Measurements from ENCODE around the gene DENND5B. TPM values are rescaled to one million over a fixed set of nuclear protein-coding genes. Genes with fewer than 3 reads are reported as not detected.

DENND5B gene
- total and polyA plus RNA-seq, 7 donors, result 4.8 to 24.3 (median 13.6) TPM

GRCh38 chr12:31353750-31354708 is 236.9 kb downstream of the DENND5B start:
- H3K9me3 ChIP-seq, result no peaks in the 10 kb centered on the region
- no peak overlapping the region for H3K4me3 ChIP-seq
- ATAC-seq (no peak), DNase-seq (no peak)
- TF ChIP-seq CTCF (IDR thresholded peaks at IDR 0.05), result no peak
- intact Hi-C loops (cut with DNase I), result no loop called here
- H3K36me3 ChIP-seq (ENCODE audit: insufficient read depth in 1 of 2, low read depth in 1 of 2), result no peaks in the 10 kb centered on the region
- H3K27me3 ChIP-seq (ENCODE audit: insufficient read depth in 3 of 3, low read length in 2 of 3), result no peaks in the 10 kb centered on the region
- no peaks in the 10 kb centered on the region for H3K4me1 ChIP-seq
- no peak overlapping the region for H3K27ac ChIP-seq
- 27 to 35% (median 30%) methylated on average over 12 of the region's 12 CpGs for WGBS, 3 donors

DNA sequence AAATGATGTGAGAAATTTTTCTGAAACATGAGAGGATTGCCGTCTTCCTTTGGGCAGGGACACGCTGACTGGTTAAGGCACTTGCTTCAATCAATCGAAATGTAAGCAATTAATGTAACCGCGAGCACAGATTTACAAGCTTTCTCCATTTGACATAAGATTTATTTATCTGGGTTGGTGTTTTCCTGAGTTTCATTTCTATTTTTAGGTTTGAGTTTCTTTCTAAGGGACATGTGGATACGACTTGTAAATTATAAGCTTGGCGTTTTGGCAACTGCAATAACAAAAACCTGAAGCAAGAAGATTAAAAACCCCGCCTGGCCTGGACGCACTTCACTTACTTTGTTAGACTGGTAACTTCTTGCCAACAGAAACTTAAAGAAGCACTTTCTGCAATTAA is 244.7 kb downstream of the DENND5B start:
- no peaks in the 10 kb centered on the region for H3K9me3 ChIP-seq
- TF ChIP-seq CTCF (IDR thresholded peaks at IDR 0.05), result no peak
- H3K27me3 ChIP-seq (ENCODE audit: insufficient read depth in 3 of 3, low read length in 2 of 3), result no peaks in the 10 kb centered on the region
- intact Hi-C loops (cut with DNase I), result no loop called here
- H3K4me1 ChIP-seq, result peaks cover 3% of the 10 kb centered on the region
- WGBS, 3 donors, result 15 to 26% (median 23%) methylated on average over 9 of the region's 9 CpGs
- no peaks in the 10 kb centered on the region for H3K36me3 ChIP-seq (ENCODE audit: insufficient read depth in 1 of 2, low read depth in 1 of 2)
- ATAC-seq, result no peak
- H3K4me3 ChIP-seq, result no peak overlapping the region
- no peak for DNase-seq
- H3K27ac ChIP-seq, result no peak overlapping the region

DNA sequence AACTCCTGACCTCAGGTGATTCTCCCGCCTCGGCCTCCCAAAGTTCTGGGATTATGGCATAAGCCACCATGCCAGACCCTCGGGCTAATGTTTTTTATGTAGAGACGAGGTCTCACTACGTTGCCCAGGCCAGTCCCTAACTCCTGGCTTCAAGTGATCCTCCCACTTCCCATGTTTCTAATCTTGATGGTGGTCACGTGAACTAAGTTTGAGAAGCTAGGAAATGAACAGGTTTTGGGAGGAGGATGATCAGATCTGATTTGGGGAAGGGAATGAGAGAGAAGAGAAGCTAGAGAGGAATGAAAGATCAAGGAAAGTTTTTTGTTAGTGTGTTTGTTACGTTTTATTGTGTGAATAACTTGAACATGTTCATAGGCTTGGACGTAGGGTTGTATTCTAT is 247.8 kb downstream of the DENND5B start:
- no peak overlapping the region for H3K27ac ChIP-seq
- no peak overlapping the region for H3K4me3 ChIP-seq
- intact Hi-C loops (cut with DNase I), result no loop called here
- H3K4me1 ChIP-seq, result peaks cover 3% of the 10 kb centered on the region
- TF ChIP-seq CTCF (IDR thresholded peaks at IDR 0.05), result no peak
- H3K9me3 ChIP-seq, result no peaks in the 10 kb centered on the region
- no peaks in the 10 kb centered on the region for H3K36me3 ChIP-seq (ENCODE audit: insufficient read depth in 1 of 2, low read depth in 1 of 2)
- DNase-seq (no peak), ATAC-seq (no peak)
- H3K27me3 ChIP-seq (ENCODE audit: insufficient read depth in 3 of 3, low read length in 2 of 3), result no peaks in the 10 kb centered on the region
- WGBS, 3 donors, result 86 to 91% (median 87%) methylated on average over 8 of the region's 8 CpGs

GRCh38 chr12:31342286-31342685 is 248.7 kb downstream of the DENND5B start:
- intact Hi-C loops (cut with DNase I), result no loop called here

More at GRCh38 chr12:31342286-31342685, 248.7 kb downstream of the DENND5B start:
- 41 to 71% (median 64%) methylated on average over 1 of the region's 1 CpG for WGBS, 3 donors
- ATAC-seq (no peak), DNase-seq (no peak)
- H3K9me3 ChIP-seq, result no peaks in the 10 kb centered on the region
- H3K4me3 ChIP-seq, result no peak overlapping the region
- peaks cover 3% of the 10 kb centered on the region for H3K4me1 ChIP-seq
- no peaks in the 10 kb centered on the region for H3K36me3 ChIP-seq (ENCODE audit: insufficient read depth in 1 of 2, low read depth in 1 of 2)
- no peaks in the 10 kb centered on the region for H3K27me3 ChIP-seq (ENCODE audit: insufficient read depth in 3 of 3, low read length in 2 of 3)
- no peak for TF ChIP-seq CTCF (IDR thresholded peaks at IDR 0.05)
- H3K27ac ChIP-seq, result no peak overlapping the region
